ENCODE measurements around the gene PPP3CB.

GRCh38 chr10:73459683-73460314 is 36.0 kb downstream of the PPP3CB start:
- TF ChIP-seq CTCF (IDR thresholded peaks at IDR 0.05), result no peak
- TF ChIP-seq EZH2 (IDR thresholded peaks at IDR 0.05; ENCODE audit: borderline replicate concordance, insufficient read depth, low read depth, low read length, poor library complexity, severe bottlenecking), result no peak

Data from B cell (primary cell).